Smooth muscle cell (in vitro differentiated cells): ENCODE data around the gene FNDC3B. TPM values are rescaled to one million over a fixed set of nuclear protein-coding genes. Genes with fewer than 3 reads are reported as not detected.
"Not testable (repeated sequence)": the region's sequence is repeated elsewhere in the genome, so short reads cannot be mapped to it uniquely, and the experiment has no call there.

Source experiments
- DNase-seq: peaks from one replicate; lab custom pipeline; 2025; ENCODE audit not compliant: unreplicated experiment; lab: John Stamatoyannopoulos, UW
- H2AFZ ChIP-seq: fragments of 200-600 bp; sonication (generic); 2 replicates; pipeline ENCODE4 v1.6.0; 2016; ENCODE audit warnings: antibody characterized with exemption, low read depth, mild to moderate bottlenecking
- H3F3A ChIP-seq: fragments of 200-600 bp; sonication (generic); 2 replicates; pipeline ENCODE4 v1.6.0; 2017; ENCODE audit warnings: antibody characterized with exemption, low read depth
- H3K27ac ChIP-seq: fragments of 200-600 bp; sonication (generic); 2 replicates; pipeline ENCODE4 v1.5.1; 2016; ENCODE audit warnings: low read depth, mild to moderate bottlenecking
- H3K27me3 ChIP-seq: fragments of 200-600 bp; sonication (generic); 2 replicates; pipeline ENCODE4 v1.6.1; 2016; ENCODE audit warnings: low read depth, mild to moderate bottlenecking
- H3K36me3 ChIP-seq: fragments of 200-600 bp; sonication (generic); 2 replicates; pipeline ENCODE4 v1.5.1; 2016; ENCODE audit warnings: low read depth
- H3K4me1 ChIP-seq: fragments of 200-600 bp; sonication (generic); 2 replicates; pipeline ENCODE4 v1.5.1; 2016; ENCODE audit warnings: low read depth
- H3K4me2 ChIP-seq: fragments of 200-600 bp; sonication (generic); 2 replicates; pipeline ENCODE4 v1.6.0; 2016; ENCODE audit warnings: mild to moderate bottlenecking
- H3K4me3 ChIP-seq: fragments of 200-600 bp; sonication (generic); 2 replicates; pipeline ENCODE4 v1.5.1; 2016; ENCODE audit warnings: mild to moderate bottlenecking
- H3K79me2 ChIP-seq: fragments of 200-600 bp; sonication (generic); 2 replicates; pipeline ENCODE4 v1.6.0; 2016; ENCODE audit warnings: low read depth, mild to moderate bottlenecking
- H3K9ac ChIP-seq: fragments of 200-600 bp; sonication (generic); 2 replicates; pipeline ENCODE4 v1.6.0; 2016; ENCODE audit warnings: low read depth
- H3K9me3 ChIP-seq: fragments of 200-600 bp; sonication (generic); replicated peaks from 2 replicates; pipeline ENCODE4 v1.5.1; 2016; ENCODE audit warnings: low read depth
- H4K20me1 ChIP-seq: fragments of 200-600 bp; sonication (generic); 2 replicates; pipeline ENCODE4 v1.6.0; 2016; ENCODE audit warnings: low read depth
- CTCF ChIP-seq: fragments of 200-600 bp; sonication (generic); IDR thresholded peaks from 2 replicates; pipeline ENCODE4 v1.5.1; 2017; ENCODE audit warnings: borderline replicate concordance, mild to moderate bottlenecking, antibody characterized with exemption; ENCODE audit not compliant: insufficient read depth, poor library complexity, severe bottlenecking
- WGBS: methylation state at CpG from one replicate; pipeline ENCODE4 v1.1.7; 2016; ENCODE audit warnings: low lambda C conversion rate; 5-methylcytosine and 5-hydroxymethylcytosine counted together
- polyA plus RNA-seq: library from polyadenylated mRNA; unstranded; fragments of >200 nt; fragmentation: Nextera tagmentation; extraction: Ambion mirVana; gene quantifications from 2 replicates; pipeline ENCODE4 v1.2.1, GENCODE V29; 2016
- total RNA-seq: library from RNA; depleted of rRNA; stranded (reverse); fragments of >200 nt; gene quantifications from 2 replicates; pipeline ENCODE4 v1.2.3, GENCODE V29; 2014

Gene FNDC3B
- total and polyA plus RNA-seq, 2 experiments from 2014 or later, result 149 to 294 TPM

- TF ChIP-seq CTCF, result no peak
- no peaks in the 10 kb centered on the region for H3K27me3 ChIP-seq
- peaks cover 10% of the 10 kb centered on the region for H3F3A ChIP-seq
- no peak for DNase-seq
- peak overlapping the region; percentile 84 for H3K4me3 ChIP-seq
- H3K9me3 ChIP-seq, result no peaks in the 10 kb centered on the region
- peaks cover 43% of the 10 kb centered on the region for H3K4me1 ChIP-seq
- WGBS, result 35% methylated on average over 6 of the region's 6 CpGs
- H2AFZ ChIP-seq, result no peak overlapping the region
- H3K9ac ChIP-seq, result peak overlapping the region; percentile 99
- H3K27ac ChIP-seq, result peak overlapping the region; percentile 99
- no peaks in the 10 kb centered on the region for H3K36me3 ChIP-seq
- H3K4me2 ChIP-seq, result peak overlapping the region; percentile 92
- H4K20me1 ChIP-seq, result peaks cover 67% of the 10 kb centered on the region
- H3K79me2 ChIP-seq, result peaks cover 82% of the 10 kb centered on the region
Measured at GRCh38 chr3:172042136-172042662, 2.8 kb downstream of the FNDC3B start.

- H2AFZ ChIP-seq, H3K27me3 ChIP-seq, H3K36me3 ChIP-seq, H3K9me3 ChIP-seq, DNase-seq: not testable (repeated sequence)
- peaks cover 16% of the 10 kb centered on the region for H3F3A ChIP-seq
- H3K4me1 ChIP-seq, result peaks cover 43% of the 10 kb centered on the region
- H4K20me1 ChIP-seq, result peaks cover 72% of the 10 kb centered on the region
- peaks cover 87% of the 10 kb centered on the region for H3K79me2 ChIP-seq
- peak overlapping the region; percentile 92 for H3K4me2 ChIP-seq
- WGBS, result 66% methylated on average over 20 of the region's 21 CpGs
- peak overlapping the region; percentile 99 for H3K27ac ChIP-seq
- peak overlapping the region; percentile 99 for H3K9ac ChIP-seq
- peak overlapping the region; percentile 84 for H3K4me3 ChIP-seq
Measured at GRCh38 chr3:172042663-172043179, 3.3 kb downstream of the FNDC3B start.

GRCh38 chr3:172043233-172043632 is 3.9 kb downstream of the FNDC3B start:
- H3K27ac ChIP-seq, result peak overlapping the region; percentile 99

GRCh38 chr3:172043766-172044165 is 4.4 kb downstream of the FNDC3B start:
- H2AFZ ChIP-seq, result no peak overlapping the region
- no peak for DNase-seq
- peaks cover 26% of the 10 kb centered on the region for H3F3A ChIP-seq
- 60% methylated on average over 5 of the region's 5 CpGs for WGBS
- peaks cover 83% of the 10 kb centered on the region for H4K20me1 ChIP-seq
- H3K27me3 ChIP-seq, result no peaks in the 10 kb centered on the region
- H3K4me3 ChIP-seq, result peak overlapping the region; percentile 84
- H3K9ac ChIP-seq, result peak overlapping the region; percentile 3
- no peaks in the 10 kb centered on the region for H3K9me3 ChIP-seq
- TF ChIP-seq CTCF, result no peak
- H3K4me1 ChIP-seq, result peaks cover 38% of the 10 kb centered on the region
- H3K79me2 ChIP-seq, result peaks cover 97% of the 10 kb centered on the region
- no peaks in the 10 kb centered on the region for H3K36me3 ChIP-seq
- H3K27ac ChIP-seq, result peak overlapping the region; percentile 99
- H3K4me2 ChIP-seq, result peak overlapping the region; percentile 92

More at GRCh38 chr3:172043233-172043632, 3.9 kb downstream of the FNDC3B start:
- no peak overlapping the region for H3K9ac ChIP-seq
- no peak overlapping the region for H2AFZ ChIP-seq
- no peak for TF ChIP-seq CTCF
- peaks cover 77% of the 10 kb centered on the region for H4K20me1 ChIP-seq
- peaks cover 92% of the 10 kb centered on the region for H3K79me2 ChIP-seq
- no peak for DNase-seq
- no peaks in the 10 kb centered on the region for H3K36me3 ChIP-seq
- 82% methylated on average over 5 of the region's 5 CpGs for WGBS
- peak overlapping the region; percentile 92 for H3K4me2 ChIP-seq
- H3K27me3 ChIP-seq, result no peaks in the 10 kb centered on the region
- H3K9me3 ChIP-seq, result no peaks in the 10 kb centered on the region
- H3K4me1 ChIP-seq, result peaks cover 43% of the 10 kb centered on the region
- peak overlapping the region; percentile 84 for H3K4me3 ChIP-seq
- peaks cover 21% of the 10 kb centered on the region for H3F3A ChIP-seq
